ENCODE measurements around the gene HDAC1.

Gene HDAC1

DNA sequence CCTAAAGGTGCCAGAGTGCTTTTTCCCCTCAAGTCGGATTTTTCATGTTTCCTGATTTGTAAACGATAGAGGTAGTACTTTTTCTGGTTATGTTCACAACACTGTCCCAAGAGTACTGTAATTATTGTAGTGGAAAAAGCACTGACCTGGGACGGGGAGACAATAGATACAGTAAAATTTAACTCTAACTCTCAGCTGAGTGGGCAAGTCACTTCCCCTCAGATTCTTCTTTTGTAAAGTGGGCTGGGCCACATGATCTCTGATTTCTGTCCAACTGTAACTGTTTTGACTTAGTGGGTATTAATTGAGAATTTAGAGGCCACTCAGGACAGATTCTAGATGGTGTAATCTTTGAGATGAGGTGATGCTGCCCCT is 25.0 kb downstream of the HDAC1 start:
- TF ChIP-seq, protein P1, sequence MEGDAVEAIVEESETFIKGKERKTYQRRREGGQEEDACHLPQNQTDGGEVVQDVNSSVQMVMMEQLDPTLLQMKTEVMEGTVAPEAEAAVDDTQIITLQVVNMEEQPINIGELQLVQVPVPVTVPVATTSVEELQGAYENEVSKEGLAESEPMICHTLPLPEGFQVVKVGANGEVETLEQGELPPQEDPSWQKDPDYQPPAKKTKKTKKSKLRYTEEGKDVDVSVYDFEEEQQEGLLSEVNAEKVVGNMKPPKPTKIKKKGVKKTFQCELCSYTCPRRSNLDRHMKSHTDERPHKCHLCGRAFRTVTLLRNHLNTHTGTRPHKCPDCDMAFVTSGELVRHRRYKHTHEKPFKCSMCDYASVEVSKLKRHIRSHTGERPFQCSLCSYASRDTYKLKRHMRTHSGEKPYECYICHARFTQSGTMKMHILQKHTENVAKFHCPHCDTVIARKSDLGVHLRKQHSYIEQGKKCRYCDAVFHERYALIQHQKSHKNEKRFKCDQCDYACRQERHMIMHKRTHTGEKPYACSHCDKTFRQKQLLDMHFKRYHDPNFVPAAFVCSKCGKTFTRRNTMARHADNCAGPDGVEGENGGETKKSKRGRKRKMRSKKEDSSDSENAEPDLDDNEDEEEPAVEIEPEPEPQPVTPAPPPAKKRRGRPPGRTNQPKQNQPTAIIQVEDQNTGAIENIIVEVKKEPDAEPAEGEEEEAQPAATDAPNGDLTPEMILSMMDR (IDR thresholded peaks at IDR 0.05; ENCODE audit: low read length, missing control alignments) = no peak
- no peak for DNase-seq (ENCODE audit: low read depth)
- H3K4me3 ChIP-seq (replicated peaks; ENCODE audit: low read depth, low read length) = no peak overlapping the region

DNA sequence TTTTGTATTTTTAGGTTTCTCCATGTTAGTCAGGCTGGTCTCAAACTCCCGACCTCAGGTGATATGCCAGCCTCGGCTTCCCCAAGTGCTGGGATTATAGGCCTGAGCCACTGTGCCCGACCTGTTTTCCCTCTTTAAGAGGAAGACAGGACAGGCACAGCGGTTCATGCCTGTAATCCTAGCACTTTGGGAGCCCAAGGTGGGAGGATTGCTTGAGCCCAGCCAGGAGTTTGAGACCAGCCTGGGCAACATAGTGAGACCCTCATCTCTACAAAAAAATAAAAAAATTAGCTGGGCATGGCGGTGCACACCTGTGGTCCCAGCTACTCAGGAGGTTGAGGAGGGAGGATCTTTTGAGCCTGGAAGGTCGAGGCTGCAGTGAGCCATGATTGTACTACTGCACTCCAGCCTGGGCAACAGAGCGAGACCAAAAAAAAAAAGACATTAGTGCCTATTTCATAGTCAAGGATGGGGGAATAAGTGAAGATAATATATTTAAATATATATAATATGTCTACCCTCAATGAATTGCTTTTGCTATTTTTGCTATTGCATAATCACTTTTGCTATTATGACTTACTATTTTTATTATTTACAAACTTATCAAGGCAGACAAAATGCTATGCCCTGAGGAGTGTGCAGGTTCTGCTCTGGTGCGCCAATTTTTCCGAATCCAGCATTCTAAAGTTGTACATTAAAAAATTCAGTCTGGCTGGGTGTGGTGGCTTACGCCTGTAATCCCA is 26.4 kb downstream of the HDAC1 start:
- no peak for DNase-seq (ENCODE audit: low read depth)
- no peak overlapping the region for H3K4me3 ChIP-seq (replicated peaks; ENCODE audit: low read depth, low read length)
- TF ChIP-seq, protein P1 (IDR thresholded peaks at IDR 0.05; ENCODE audit: low read length, missing control alignments) = no peak

DNA sequence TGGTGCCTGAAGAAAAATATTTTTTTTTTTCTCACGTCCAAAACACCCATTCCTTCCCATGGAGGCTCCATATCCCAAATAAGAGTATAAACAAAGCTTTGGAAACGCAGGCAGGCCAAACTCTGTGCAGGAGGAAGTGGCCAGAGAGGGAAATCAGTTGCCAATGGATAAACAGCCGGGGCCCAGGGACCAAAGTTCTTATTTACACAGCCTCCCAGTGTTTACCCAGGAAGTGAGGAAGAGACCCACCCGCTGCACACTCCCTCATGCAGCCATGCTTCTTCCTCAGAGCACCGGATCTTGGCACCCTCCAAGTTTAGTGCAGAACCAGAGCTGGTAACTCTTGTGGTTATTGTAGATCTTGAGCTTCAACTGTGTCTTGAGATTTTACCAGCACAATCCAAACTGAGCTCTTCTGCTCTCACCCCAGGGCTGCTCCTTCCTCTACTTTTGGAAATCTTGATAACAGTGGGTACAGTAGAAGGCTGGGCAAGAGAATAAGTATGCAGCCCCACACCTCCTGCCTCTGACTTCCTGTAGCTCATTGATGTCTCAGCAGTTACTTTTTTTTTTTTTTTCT is 29.9 kb downstream of the HDAC1 start:
- DNase-seq (ENCODE audit: low read depth) = no peak
- no peak overlapping the region for H3K4me3 ChIP-seq (replicated peaks; ENCODE audit: low read depth, low read length)
- TF ChIP-seq, protein P1 (IDR thresholded peaks at IDR 0.05; ENCODE audit: low read length, missing control alignments) = no peak

DNA sequence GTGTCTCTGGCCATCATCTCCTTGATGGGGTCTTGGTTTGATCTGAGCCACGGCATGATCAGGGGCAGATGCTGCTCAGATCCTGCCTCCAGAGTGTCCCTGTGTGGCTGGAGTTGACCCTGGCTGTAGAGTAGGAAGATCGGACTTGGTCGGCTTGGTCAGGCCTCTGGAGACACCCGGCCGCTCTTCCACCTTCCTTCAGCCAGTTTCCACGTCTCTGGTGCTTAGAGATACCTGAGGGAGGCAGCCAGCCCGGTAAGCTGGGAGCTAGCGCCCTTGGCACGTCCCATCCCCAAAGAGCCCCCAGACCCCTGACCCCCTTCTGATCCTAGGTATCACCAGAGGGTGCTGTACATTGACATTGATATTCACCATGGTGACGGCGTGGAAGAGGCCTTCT is 35.3 kb downstream of the HDAC1 start:
- no peak for DNase-seq (ENCODE audit: low read depth)
- H3K4me3 ChIP-seq (replicated peaks; ENCODE audit: low read depth, low read length) = no peak overlapping the region
- TF ChIP-seq, protein P1 (IDR thresholded peaks at IDR 0.05; ENCODE audit: low read length, missing control alignments) = no peak

DNA sequence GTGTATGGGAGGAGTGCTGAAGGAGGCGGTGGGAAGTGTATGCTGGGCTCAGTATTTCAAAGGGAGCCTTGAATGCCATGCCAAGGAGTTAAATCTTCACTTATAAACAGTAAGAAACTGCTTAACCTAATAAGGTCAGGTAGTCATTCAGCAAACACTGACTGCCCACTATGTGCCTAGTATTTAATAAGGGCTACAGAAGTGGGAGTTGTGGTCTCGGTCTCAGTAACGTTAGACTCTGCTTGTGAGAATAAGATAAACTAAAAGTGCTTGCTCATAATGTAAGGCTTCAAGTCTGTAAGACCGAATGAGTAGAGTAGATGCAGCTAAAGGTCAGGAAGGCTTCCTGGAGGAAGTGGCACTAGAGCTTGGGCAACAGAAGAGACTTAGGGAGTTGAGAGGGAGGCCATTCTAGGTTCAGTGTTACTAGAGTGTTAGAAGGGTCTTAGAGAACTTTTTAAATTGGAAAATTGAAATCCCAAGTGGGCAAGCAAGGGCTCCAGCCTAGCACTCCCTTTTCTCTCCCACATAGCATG is 38.1 kb downstream of the HDAC1 start:
- DNase-seq (ENCODE audit: low read depth) = no peak
- TF ChIP-seq, protein P1 (IDR thresholded peaks at IDR 0.05; ENCODE audit: low read length, missing control alignments) = no peak
- H3K4me3 ChIP-seq (replicated peaks; ENCODE audit: low read depth, low read length) = no peak overlapping the region

DNA sequence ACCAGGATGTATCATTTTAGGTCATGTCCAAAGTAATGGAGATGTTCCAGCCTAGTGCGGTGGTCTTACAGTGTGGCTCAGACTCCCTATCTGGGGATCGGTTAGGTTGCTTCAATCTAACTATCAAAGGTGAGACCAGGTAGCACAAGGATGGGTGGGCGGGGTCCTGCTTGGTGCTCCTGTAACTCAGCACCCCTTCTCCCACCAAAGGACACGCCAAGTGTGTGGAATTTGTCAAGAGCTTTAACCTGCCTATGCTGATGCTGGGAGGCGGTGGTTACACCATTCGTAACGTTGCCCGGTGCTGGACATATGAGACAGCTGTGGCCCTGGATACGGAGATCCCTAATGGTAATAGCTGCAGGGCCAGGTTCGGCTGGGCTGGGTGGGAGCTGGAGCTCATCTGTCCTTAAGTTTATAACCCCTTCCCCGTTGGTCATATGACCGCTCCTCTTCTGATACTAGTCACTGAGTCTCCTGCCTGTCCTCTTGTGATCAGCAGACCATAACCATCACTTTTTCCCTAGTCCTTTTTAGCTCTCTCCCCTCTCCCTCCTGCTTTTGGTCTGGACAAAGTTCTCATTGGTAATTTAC is 38.8 kb downstream of the HDAC1 start:
- TF ChIP-seq, protein P1 (IDR thresholded peaks at IDR 0.05; ENCODE audit: low read length, missing control alignments) = no peak
- DNase-seq (ENCODE audit: low read depth) = no peak
- no peak overlapping the region for H3K4me3 ChIP-seq (replicated peaks; ENCODE audit: low read depth, low read length)
